ENCODE measurements around the gene ATXN7L3.
A peak's percentile ranks its signal among the peaks of the same experiment; 100 is the strongest.
"Not testable (repeated sequence)": the region's sequence is repeated elsewhere in the genome, so short reads cannot be mapped to it uniquely, and the experiment has no call there.

The ATXN7L3 gene

GRCh38 chr17:44174427-44174826 is 25.3 kb downstream of the ATXN7L3 start:
- DNase-seq (ENCODE audit: low read depth, low spot score) = no peak

GRCh38 chr17:44171931-44172455 is 27.7 kb downstream of the ATXN7L3 start:
- no peak for DNase-seq (ENCODE audit: low read depth, low spot score)

- peak; percentile 59 for DNase-seq (ENCODE audit: low read depth, low spot score)
These were observed 29.0 kb downstream of the ATXN7L3 start, which contains the start of gene ASB16 for GRCh38 chr17:44170499-44171201. Gene ASB16, plus strand, starts transcription at chr17:44170704. Its CDS starts 86 bp downstream, at chr17:44170790.

- no peak for DNase-seq (ENCODE audit: low read depth, low spot score)
These were observed 29.6 kb downstream of the ATXN7L3 start for GRCh38 chr17:44170135-44170498.

GRCh38 chr17:44167181-44167861 is 32.4 kb downstream of the ATXN7L3 start:
- DNase-seq (ENCODE audit: low read depth, low spot score) = no peak

- no peak for DNase-seq (ENCODE audit: low read depth, low spot score)
These were observed 35.2 kb downstream of the ATXN7L3 start for GRCh38 chr17:44164476-44164875.

GRCh38 chr17:44159519-44160210 is 40.0 kb downstream of the ATXN7L3 start:
- no peak for DNase-seq (ENCODE audit: low read depth, low spot score)

GRCh38 chr17:44155488-44155887 is 44.2 kb downstream of the ATXN7L3 start:
- DNase-seq (ENCODE audit: low read depth, low spot score) = no peak

- DNase-seq (ENCODE audit: low read depth, low spot score) = no peak
These were observed 46.8 kb downstream of the ATXN7L3 start for GRCh38 chr17:44152875-44153274.

- DNase-seq (ENCODE audit: low read depth, low spot score) = no peak
These were observed 49.8 kb downstream of the ATXN7L3 start for GRCh38 chr17:44149750-44150329.

GRCh38 chr17:44149066-44149465 is 50.6 kb downstream of the ATXN7L3 start:
- not testable (repeated sequence) for DNase-seq (ENCODE audit: low read depth, low spot score)

GRCh38 chr17:44147812-44148211 is 51.9 kb downstream of the ATXN7L3 start:
- DNase-seq (ENCODE audit: low read depth, low spot score) = no peak

GRCh38 chr17:44146375-44147346 is 53.0 kb downstream of the ATXN7L3 start:
- DNase-seq (ENCODE audit: low read depth, low spot score) = no peak

- DNase-seq (ENCODE audit: low read depth, low spot score) = no peak
These were observed 54.5 kb downstream of the ATXN7L3 start for GRCh38 chr17:44144966-44145739.

GRCh38 chr17:44143921-44144320 is 55.8 kb downstream of the ATXN7L3 start:
- not testable (repeated sequence) for DNase-seq (ENCODE audit: low read depth, low spot score)

Measured in astrocyte of the hippocampus (primary cell).